Activated B cell treated with CpG ODN at 0.5 μM for 24 hours (primary cell): ENCODE results near the gene TRMT44. TPM values are rescaled to one million over a fixed set of nuclear protein-coding genes. Genes with fewer than 3 reads are reported as not detected.

Experiments
- ATAC-seq: fragments of 200-7000 bp; cut with Tn5 transposase; one replicate; pipeline ENCODE4 v1.10.0; 2021; ENCODE audit warnings: low read depth, mild to moderate bottlenecking, moderate library complexity
- CTCF ChIA-PET: fragments of 350-600 bp; sonication (Branson Sonifier 250); formaldehyde crosslinking; loops from one replicate; lab custom pipeline; 2021; ENCODE audit warnings: antibody characterized with exemption; lab: Charles Lee
- POLR2A ChIA-PET: fragments of 350-600 bp; sonication (Branson Sonifier 250); formaldehyde crosslinking; loops from one replicate; lab custom pipeline; 2021; ENCODE audit warnings: antibody characterized with exemption; lab: Charles Lee
- DNase-seq: peaks from one replicate; pipeline ENCODE4 v3.0.0; 2022
- H3K27ac Mint-ChIP-seq: one replicate; pipeline ENCODE4 v1.8.0; 2020; ENCODE audit warnings: mixed read lengths
- H3K27me3 Mint-ChIP-seq: one replicate; pipeline ENCODE4 v1.8.0; 2021; ENCODE audit warnings: mixed read lengths
- H3K36me3 Mint-ChIP-seq: one replicate; pipeline ENCODE4 v1.8.0; 2021; ENCODE audit warnings: low read depth, mixed read lengths
- H3K4me1 Mint-ChIP-seq: one replicate; pipeline ENCODE4 v1.8.0; 2021; ENCODE audit warnings: mixed read lengths
- H3K4me3 Mint-ChIP-seq: one replicate; pipeline ENCODE4 v1.8.0; 2020; ENCODE audit warnings: mild to moderate bottlenecking, mixed read lengths
- H3K9me3 Mint-ChIP-seq: one replicate; pipeline ENCODE4 v1.8.0; 2020; ENCODE audit warnings: mixed read lengths
- intact Hi-C: fragments of 100-400 bp; cut with micrococcal nuclease; formaldehyde crosslinking; loops from one replicate; pipeline ENCODE4 v1.15.1; 2024
- total RNA-seq: library from RNA; stranded (reverse); gene quantifications from 2 replicates; pipeline ENCODE4 v1.2.3, GENCODE V29; 2022
- TF ChIP-seq, protein P1 (sequence below): fragments of 200-600 bp; IDR thresholded peaks from one replicate; pipeline ENCODE4 v1.8.0; 2022; ENCODE audit warnings: antibody characterized with exemption, mild to moderate bottlenecking

The TRMT44 gene
- total RNA-seq, 1 donor from 2014 or later = 33.8 TPM

- no peak for ATAC-seq
- intact Hi-C loops = no loop called here
- no peaks in the 10 kb centered on the region for H3K36me3 Mint-ChIP-seq
- no peak overlapping the region for H3K4me3 Mint-ChIP-seq
- POLR2A ChIA-PET = no interaction called here
- H3K9me3 Mint-ChIP-seq = peaks cover 11% of the 10 kb centered on the region
- H3K27me3 Mint-ChIP-seq = no peaks in the 10 kb centered on the region
- H3K4me1 Mint-ChIP-seq = no peaks in the 10 kb centered on the region
- CTCF ChIA-PET = interaction anchor here (0.7 kb wide), 1 partner anchor 15 kb away, joined by 3 read pairs; no protein-coding TSS in a partner anchor
- no peak for DNase-seq
- H3K27ac Mint-ChIP-seq = no peak overlapping the region
- TF ChIP-seq, protein P1, sequence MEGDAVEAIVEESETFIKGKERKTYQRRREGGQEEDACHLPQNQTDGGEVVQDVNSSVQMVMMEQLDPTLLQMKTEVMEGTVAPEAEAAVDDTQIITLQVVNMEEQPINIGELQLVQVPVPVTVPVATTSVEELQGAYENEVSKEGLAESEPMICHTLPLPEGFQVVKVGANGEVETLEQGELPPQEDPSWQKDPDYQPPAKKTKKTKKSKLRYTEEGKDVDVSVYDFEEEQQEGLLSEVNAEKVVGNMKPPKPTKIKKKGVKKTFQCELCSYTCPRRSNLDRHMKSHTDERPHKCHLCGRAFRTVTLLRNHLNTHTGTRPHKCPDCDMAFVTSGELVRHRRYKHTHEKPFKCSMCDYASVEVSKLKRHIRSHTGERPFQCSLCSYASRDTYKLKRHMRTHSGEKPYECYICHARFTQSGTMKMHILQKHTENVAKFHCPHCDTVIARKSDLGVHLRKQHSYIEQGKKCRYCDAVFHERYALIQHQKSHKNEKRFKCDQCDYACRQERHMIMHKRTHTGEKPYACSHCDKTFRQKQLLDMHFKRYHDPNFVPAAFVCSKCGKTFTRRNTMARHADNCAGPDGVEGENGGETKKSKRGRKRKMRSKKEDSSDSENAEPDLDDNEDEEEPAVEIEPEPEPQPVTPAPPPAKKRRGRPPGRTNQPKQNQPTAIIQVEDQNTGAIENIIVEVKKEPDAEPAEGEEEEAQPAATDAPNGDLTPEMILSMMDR = no peak
These were observed 67.7 kb downstream of the TRMT44 start for GRCh38 chr4:8508266-8508665.

- Mint-ChIP-seq H3K36me3 (no peaks in the 10 kb centered on the region), H3K4me3 (no peak overlapping the region), H3K4me1 (no peaks in the 10 kb centered on the region), H3K27me3 (no peaks in the 10 kb centered on the region), H3K27ac (no peak overlapping the region), H3K9me3 (peaks cover 11% of the 10 kb centered on the region)
- TF ChIP-seq, protein P1 = no peak
- intact Hi-C loops = no loop called here
- POLR2A ChIA-PET = no interaction called here
- DNase-seq (no peak), ATAC-seq (no peak)
- CTCF ChIA-PET = no interaction called here
These were observed 68.2 kb downstream of the TRMT44 start for GRCh38 chr4:8508740-8509139.

- CTCF ChIA-PET = no interaction called here
- DNase-seq = no peak
- no peaks in the 10 kb centered on the region for H3K36me3 Mint-ChIP-seq
- no peak overlapping the region for H3K4me3 Mint-ChIP-seq
- ATAC-seq = no peak
- H3K27me3 Mint-ChIP-seq = no peaks in the 10 kb centered on the region
- H3K4me1 Mint-ChIP-seq = no peaks in the 10 kb centered on the region
- intact Hi-C loops = no loop called here
- POLR2A ChIA-PET = no interaction called here
- H3K27ac Mint-ChIP-seq = no peak overlapping the region
- H3K9me3 Mint-ChIP-seq = peaks cover 11% of the 10 kb centered on the region
- TF ChIP-seq, protein P1 = no peak
These were observed 68.9 kb downstream of the TRMT44 start for GRCh38 chr4:8509311-8509950.

- no peaks in the 10 kb centered on the region for H3K36me3 Mint-ChIP-seq
- no peak overlapping the region for H3K4me3 Mint-ChIP-seq
- POLR2A ChIA-PET = no interaction called here
- no peak overlapping the region for H3K27ac Mint-ChIP-seq
- CTCF ChIA-PET = no interaction called here
- H3K27me3 Mint-ChIP-seq = no peaks in the 10 kb centered on the region
- intact Hi-C loops = no loop called here
- DNase-seq = no peak
- TF ChIP-seq, protein P1 = no peak
- no peaks in the 10 kb centered on the region for H3K4me1 Mint-ChIP-seq
- no peak for ATAC-seq
- peaks cover 11% of the 10 kb centered on the region for H3K9me3 Mint-ChIP-seq
These were observed 69.6 kb downstream of the TRMT44 start for GRCh38 chr4:8510191-8510590.

DNA sequence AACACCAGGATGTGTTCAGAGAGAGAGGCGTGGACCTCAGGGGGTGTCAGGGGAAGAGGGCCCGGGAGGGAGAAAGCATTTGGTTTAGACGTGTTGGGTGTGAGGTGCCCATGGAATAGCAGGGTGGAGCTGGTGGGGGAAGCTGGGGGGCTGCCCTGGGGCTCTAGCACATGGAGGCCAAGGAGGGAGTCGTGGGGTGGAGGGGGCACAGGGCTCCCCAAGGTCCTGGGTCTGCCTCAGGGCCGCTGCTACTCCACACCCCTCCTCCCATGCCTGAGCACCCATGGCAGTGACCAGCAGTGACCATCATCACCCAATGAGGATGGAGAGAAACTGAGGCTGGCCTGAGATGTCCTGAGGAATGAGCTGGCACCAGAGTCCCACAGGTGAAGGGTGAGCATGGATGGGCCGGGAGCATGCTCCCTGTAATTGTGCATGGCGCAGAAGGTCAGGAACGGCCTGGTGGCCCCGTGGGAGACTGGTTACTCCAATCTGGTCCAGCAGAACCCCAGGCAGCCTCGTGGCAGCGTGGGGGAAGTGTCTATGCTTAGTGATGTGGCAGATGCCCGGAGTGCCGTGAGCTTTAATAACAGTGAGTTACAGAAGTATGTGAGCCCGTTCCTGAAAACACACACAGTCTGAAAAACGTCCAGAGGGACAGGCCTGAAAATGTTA, 70.2 kb downstream of the TRMT44 start:
- intact Hi-C loops = no loop called here
- Mint-ChIP-seq H3K9me3 (peaks cover 6% of the 10 kb centered on the region), H3K4me1 (no peaks in the 10 kb centered on the region), H3K27ac (no peak overlapping the region), H3K36me3 (no peaks in the 10 kb centered on the region), H3K4me3 (no peak overlapping the region), H3K27me3 (no peaks in the 10 kb centered on the region)
- ChIA-PET POLR2A (no interaction called here), CTCF (no interaction called here)
- TF ChIP-seq, protein P1 = no peak
- no peak for DNase-seq
- no peak for ATAC-seq
